Stimulated activated CD4-positive, alpha-beta T cell treated with anti-CD3 and anti-CD28 coated beads, Interleukin-1b, Interleukin-23, amount 100 ng/mL, for 48 hours (primary cell): ENCODE data around the gene NRDE2.
"Not testable (repeated sequence)": the region's sequence is repeated elsewhere in the genome, so short reads cannot be mapped to it uniquely, and the experiment has no call there.

Source experiments
- DNase-seq: peaks from one replicate; pipeline ENCODE4 v3.0.0-alpha.2; 2020

NRDE2 gene

GRCh38 chr14:90268420-90268819 is 63.3 kb downstream of the NRDE2 start:
- DNase-seq = no peak

GRCh38 chr14:90266441-90267154 is 65.1 kb downstream of the NRDE2 start:
- no peak for DNase-seq

DNA sequence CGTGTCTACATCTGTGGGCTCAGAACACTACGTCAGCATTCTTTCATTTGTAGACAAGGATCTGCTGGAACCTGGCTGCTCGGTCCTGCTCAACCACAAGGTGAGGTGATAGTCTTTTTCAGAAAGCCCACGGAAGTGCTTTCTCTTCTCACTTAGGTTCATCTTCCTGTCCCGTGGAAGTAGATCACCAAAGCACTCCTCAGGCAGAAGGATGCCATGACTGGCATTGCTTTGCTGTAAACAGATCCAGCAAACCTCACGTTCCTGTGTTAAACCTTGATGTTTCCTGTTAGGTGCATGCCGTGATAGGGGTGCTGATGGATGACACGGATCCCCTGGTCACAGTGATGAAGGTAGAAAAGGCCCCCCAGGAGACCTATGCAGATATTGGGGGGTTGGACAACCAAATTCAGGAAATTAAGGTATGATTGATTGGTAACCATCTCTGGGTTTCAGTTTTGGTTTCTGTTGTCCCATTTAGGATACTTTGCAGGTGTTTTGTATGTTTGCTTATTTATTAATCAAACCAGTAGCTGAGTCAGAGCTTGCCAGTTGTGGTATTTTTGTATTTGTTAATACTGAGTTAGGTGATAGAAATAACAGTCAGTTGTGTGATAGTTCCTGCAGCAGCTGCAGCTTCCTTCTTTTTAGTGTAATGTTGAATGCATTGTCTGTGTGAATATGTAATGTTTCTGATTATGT is 67.8 kb downstream of the NRDE2 start:
- no peak for DNase-seq

GRCh38 chr14:90256354-90257131 is 75.2 kb downstream of the NRDE2 start, which contains the start of gene PSMC1:
TSS of gene PSMC1 (plus strand) at chr14:90256553. CDS start at chr14:90256598, 45 bp downstream.
- DNase-seq = peak; percentile 91

- DNase-seq = no peak
These were observed 75.9 kb downstream of the NRDE2 start for GRCh38 chr14:90255871-90256270.

GRCh38 chr14:90253826-90254225 is 77.9 kb downstream of the NRDE2 start:
- DNase-seq = no peak

- no peak for DNase-seq
These were observed 83.1 kb downstream of the NRDE2 start for GRCh38 chr14:90248594-90248993.

DNA sequence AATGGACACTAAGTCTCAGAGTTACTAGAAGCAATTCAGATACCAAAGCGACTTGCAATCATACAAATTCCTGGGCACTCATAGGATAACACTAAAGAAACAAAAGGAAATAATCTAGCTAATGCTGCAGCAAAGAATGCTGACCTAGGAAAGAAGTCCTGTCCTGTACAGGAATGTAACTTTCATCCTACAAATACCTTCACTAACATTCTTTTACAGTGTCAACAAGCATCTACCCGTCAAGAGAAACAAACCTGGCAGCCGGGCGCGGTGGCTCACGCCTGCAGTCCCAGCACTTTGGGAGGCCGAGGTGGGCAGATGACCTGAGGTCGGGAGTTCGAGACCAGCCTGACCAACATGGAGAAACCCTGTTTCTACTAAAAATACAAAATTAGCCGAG is 84.3 kb downstream of the NRDE2 start:
- DNase-seq = not testable (repeated sequence)

GRCh38 chr14:90246936-90247335 is 84.8 kb downstream of the NRDE2 start:
- DNase-seq = no peak

- no peak for DNase-seq
These were observed 89.3 kb downstream of the NRDE2 start for GRCh38 chr14:90242444-90242843.

- DNase-seq = no peak
These were observed 92.6 kb downstream of the NRDE2 start for GRCh38 chr14:90239139-90239538.

- peak; percentile 66 for DNase-seq
These were observed 96.4 kb downstream of the NRDE2 start for GRCh38 chr14:90235179-90235976.

DNA sequence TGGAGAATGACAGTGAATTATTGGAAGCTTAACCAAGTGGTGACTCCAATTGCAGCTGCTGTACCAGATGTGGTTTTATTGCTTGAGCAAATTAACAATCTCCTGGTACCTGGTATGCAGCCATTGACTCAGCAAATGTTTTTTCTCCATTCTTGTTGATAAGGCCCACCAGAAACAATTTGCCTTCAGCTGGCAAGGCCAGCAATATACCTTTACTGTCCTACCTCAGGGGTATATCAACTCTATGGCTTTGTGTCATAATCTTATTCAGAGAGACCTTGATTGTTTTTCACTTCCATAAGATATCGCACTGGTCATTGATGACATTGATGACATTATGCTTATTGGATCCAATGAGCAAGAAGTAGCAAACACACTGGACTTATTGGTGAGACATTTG is 101.8 kb downstream of the NRDE2 start:
- DNase-seq = not testable (repeated sequence)

- no peak for DNase-seq
These were observed 103.3 kb downstream of the NRDE2 start for GRCh38 chr14:90228478-90228877.
